Measurements from ENCODE around the gene SAXO1.

The SAXO1 gene

GRCh38 chr9:18910916-18911315 lies 122.1 kb downstream of the SAXO1 start:
- DNase-seq (ENCODE audit: low read depth in 2 of 2): no peak

GRCh38 chr9:18910435-18910834 lies 122.6 kb downstream of the SAXO1 start:
- DNase-seq (ENCODE audit: low read depth in 2 of 2): no peak

GRCh38 chr9:18909140-18910018 lies 123.6 kb downstream of the SAXO1 start:
- no peak for DNase-seq (ENCODE audit: low read depth in 2 of 2)

GRCh38 chr9:18907927-18908625 lies 124.9 kb downstream of the SAXO1 start:
- DNase-seq (ENCODE audit: low read depth in 2 of 2): no peak

- DNase-seq (ENCODE audit: low read depth in 2 of 2): no peak
Measured at GRCh38 chr9:18906656-18907395, 126.2 kb downstream of the SAXO1 start.

GRCh38 chr9:18905883-18906629 lies 127.0 kb downstream of the SAXO1 start:
- no peak for DNase-seq (ENCODE audit: low read depth in 2 of 2)

GRCh38 chr9:18905028-18905882 lies 127.8 kb downstream of the SAXO1 start:
- DNase-seq (ENCODE audit: low read depth in 2 of 2): no peak

GRCh38 chr9:18903450-18903849 lies 129.6 kb downstream of the SAXO1 start:
- no peak for DNase-seq (ENCODE audit: low read depth in 2 of 2)

- no peak for DNase-seq (ENCODE audit: low read depth in 2 of 2)
Measured at GRCh38 chr9:18896531-18897179, 136.4 kb downstream of the SAXO1 start.

GRCh38 chr9:18896004-18896403 lies 137.0 kb downstream of the SAXO1 start:
- DNase-seq (ENCODE audit: low read depth in 2 of 2): no peak

GRCh38 chr9:18893491-18893890 lies 139.5 kb downstream of the SAXO1 start:
- DNase-seq (ENCODE audit: low read depth in 2 of 2): no peak

- DNase-seq (ENCODE audit: low read depth in 2 of 2): no peak
Measured at GRCh38 chr9:18893046-18893445, 140.0 kb downstream of the SAXO1 start.

- DNase-seq (ENCODE audit: low read depth in 2 of 2): no peak
Measured at GRCh38 chr9:18891946-18892670, 140.9 kb downstream of the SAXO1 start.

GRCh38 chr9:18890372-18890771 lies 142.6 kb downstream of the SAXO1 start:
- no peak for DNase-seq (ENCODE audit: low read depth in 2 of 2)

- DNase-seq (ENCODE audit: low read depth in 2 of 2): no peak
Measured at GRCh38 chr9:18889550-18889949, 143.5 kb downstream of the SAXO1 start.

- no peak for DNase-seq (ENCODE audit: low read depth in 2 of 2)
Measured at GRCh38 chr9:18888290-18888689, 144.7 kb downstream of the SAXO1 start.

GRCh38 chr9:18887546-18887945 lies 145.5 kb downstream of the SAXO1 start:
- no peak for DNase-seq (ENCODE audit: low read depth in 2 of 2)

GRCh38 chr9:18881758-18882157 lies 151.3 kb downstream of the SAXO1 start:
- DNase-seq (ENCODE audit: low read depth in 2 of 2): no peak

- no peak for DNase-seq (ENCODE audit: low read depth in 2 of 2)
Measured at GRCh38 chr9:18877984-18878383, 155.0 kb downstream of the SAXO1 start.

All from stimulated activated CD4-positive, alpha-beta T cell treated with anti-CD3 and anti-CD28 coated beads, Interleukin-1b, Interleukin-23, amount 100 ng/mL, for 4 hours (primary cell).